IPS DF 6.9 (cell line): ENCODE results near the gene GRN.
"Not testable (repeated sequence)": the region's sequence is repeated elsewhere in the genome, so short reads cannot be mapped to it uniquely, and the experiment has no call there.

Experiments used
- DNase-seq: peaks from one replicate; pipeline ENCODE4 v3.0.0-alpha.2; 2013; ENCODE audit warnings: low read depth, low spot score
- H3K27ac ChIP-seq: one replicate; pipeline ENCODE4 v1.5.1; 2013; ENCODE audit warnings: low read length, control low read depth
- H3K27me3 ChIP-seq: 2 replicates; pipeline ENCODE4 v1.6.1; 2013; ENCODE audit warnings: mild to moderate bottlenecking, low read length; ENCODE audit not compliant: control insufficient read depth, insufficient read depth
- H3K36me3 ChIP-seq: 2 replicates; pipeline ENCODE4 v1.6.1; 2013; ENCODE audit warnings: low read length; ENCODE audit not compliant: control insufficient read depth, insufficient read depth
- H3K4me1 ChIP-seq: 2 replicates; pipeline ENCODE4 v1.6.1; 2013; ENCODE audit warnings: low read length; ENCODE audit not compliant: control insufficient read depth, insufficient read depth
- H3K4me3 ChIP-seq: 2 replicates; pipeline ENCODE4 v1.5.1; 2013; ENCODE audit warnings: mild to moderate bottlenecking, low read length
- H3K9me3 ChIP-seq: 2 replicates; pipeline ENCODE4 v1.6.1; 2013; ENCODE audit warnings: low read length, inconsistent platforms; ENCODE audit not compliant: control insufficient read depth, insufficient read depth
- WGBS: extraction: QIAGEN DNeasy Blood & Tissue Kit; methylation state at CpG from one replicate; pipeline ENCODE4 v1.1.7; 2013; ENCODE audit warnings: mixed read lengths, missing lambda C conversion rate; ENCODE audit not compliant: insufficient read length, insufficient coverage; 5-methylcytosine and 5-hydroxymethylcytosine counted together

Gene GRN

GRCh38 chr17:44362459-44362948, 17.4 kb downstream of the GRN start:
- Histone ChIP-seq H3K27me3 (no peaks in the 10 kb centered on the region), H3K4me1 (peaks cover 15% of the 10 kb centered on the region), H3K27ac (no peak overlapping the region), H3K36me3 (no peaks in the 10 kb centered on the region), H3K4me3 (peak overlapping the region; percentile 75; the same call in 1 of the 2 replicates), H3K9me3 (no peaks in the 10 kb centered on the region)
- no CpG with 5 or more reads among the region's 11 CpGs for WGBS
- no peak for DNase-seq

- H3K4me1 ChIP-seq: peaks cover 15% of the 10 kb centered on the region
- no peaks in the 10 kb centered on the region for H3K9me3 ChIP-seq
- DNase-seq: no peak
- no CpG with 5 or more reads among the region's 45 CpGs for WGBS
- no peaks in the 10 kb centered on the region for H3K36me3 ChIP-seq
- H3K27ac ChIP-seq: no peak overlapping the region
- no peaks in the 10 kb centered on the region for H3K27me3 ChIP-seq
- H3K4me3 ChIP-seq: peak overlapping the region; percentile 75
Observed at GRCh38 chr17:44362949-44363612, 18.0 kb downstream of the GRN start.

GRCh38 chr17:44363613-44364159, 18.6 kb downstream of the GRN start, which contains the start of gene FAM171A2:
FAM171A2 (minus strand) TSS chr17:44363853; CDS start chr17:44363714, 139 bp downstream.
- Histone ChIP-seq H3K27ac (no peak within 1 kb of the TSS), H3K4me1 (peaks cover 15% of the 10 kb centered on the region), H3K27me3 (no peaks in the 10 kb centered on the region), H3K36me3 (no peaks in the 10 kb centered on the region), H3K9me3 (no peaks in the 10 kb centered on the region), H3K4me3 (peak within 1 kb of the TSS; percentile 75)
- DNase-seq: no peak
- WGBS: no CpG with 5 or more reads among the region's 63 CpGs

GRCh38 chr17:44365051-44365450, 19.9 kb downstream of the GRN start:
- H3K4me1 ChIP-seq: peaks cover 15% of the 10 kb centered on the region
- not testable (repeated sequence) for DNase-seq, H3K9me3 ChIP-seq, H3K27ac ChIP-seq, H3K27me3 ChIP-seq, H3K36me3 ChIP-seq, H3K4me3 ChIP-seq
- WGBS: no CpG with 5 or more reads among the region's 5 CpGs

GRCh38 chr17:44367231-44367979, 22.3 kb downstream of the GRN start:
- Histone ChIP-seq H3K4me3 (no peak overlapping the region), H3K27ac (no peak overlapping the region)
- no CpG with 5 or more reads among the region's 7 CpGs for WGBS

GRCh38 chr17:44368391-44369243, 23.5 kb downstream of the GRN start:
- DNase-seq, H3K27me3 ChIP-seq, H3K4me3 ChIP-seq, H3K27ac ChIP-seq, H3K4me1 ChIP-seq, H3K9me3 ChIP-seq, H3K36me3 ChIP-seq: not testable (repeated sequence)
- 100% methylated on average over 2 of the region's 42 CpGs for WGBS

More at GRCh38 chr17:44367231-44367979, 22.3 kb downstream of the GRN start:
- no peak for DNase-seq
- no peaks in the 10 kb centered on the region for H3K27me3 ChIP-seq
- H3K4me1 ChIP-seq: peaks cover 4% of the 10 kb centered on the region
- H3K36me3 ChIP-seq: no peaks in the 10 kb centered on the region
- H3K9me3 ChIP-seq: no peaks in the 10 kb centered on the region

- not testable (repeated sequence) for H3K27me3 ChIP-seq, DNase-seq, H3K27ac ChIP-seq, H3K36me3 ChIP-seq, H3K4me1 ChIP-seq, H3K4me3 ChIP-seq, H3K9me3 ChIP-seq
- WGBS: no CpG with 5 or more reads among the region's 17 CpGs
Observed at GRCh38 chr17:44369414-44370023, 24.4 kb downstream of the GRN start.

GRCh38 chr17:44372036-44372435, 26.9 kb downstream of the GRN start:
- no CpG with 5 or more reads among the region's 10 CpGs for WGBS
- Histone ChIP-seq H3K4me1 (peaks cover 5% of the 10 kb centered on the region; the same call in 1 of the 2 replicates), H3K27me3 (no peaks in the 10 kb centered on the region), H3K27ac (no peak overlapping the region), H3K9me3 (no peaks in the 10 kb centered on the region), H3K36me3 (no peaks in the 10 kb centered on the region), H3K4me3 (no peak overlapping the region)
- DNase-seq: no peak

GRCh38 chr17:44374306-44375195, 29.4 kb downstream of the GRN start:
- H3K27me3 ChIP-seq: no peaks in the 10 kb centered on the region
- peaks cover 5% of the 10 kb centered on the region; the same call in 1 of the 2 replicates for H3K4me1 ChIP-seq
- no peaks in the 10 kb centered on the region for H3K9me3 ChIP-seq
- no CpG with 5 or more reads among the region's 31 CpGs for WGBS
- H3K27ac ChIP-seq: no peak overlapping the region
- no peaks in the 10 kb centered on the region for H3K36me3 ChIP-seq
- no peak overlapping the region; the same call in 1 of the 2 replicates for H3K4me3 ChIP-seq
- DNase-seq: peak; percentile 71
